ENCODE data around the gene CR2.
"Not testable (repeated sequence)": the region's sequence is repeated elsewhere in the genome, so short reads cannot be mapped to it uniquely, and the experiment has no call there.

Gene CR2

GRCh38 chr1:207516729-207517128 is 62.6 kb downstream of the CR2 start:
- no peak for DNase-seq

- no peak for DNase-seq
These were observed 64.6 kb downstream of the CR2 start for GRCh38 chr1:207518608-207519236.

- no peak for DNase-seq
These were observed 65.6 kb downstream of the CR2 start for GRCh38 chr1:207519505-207520399.

GRCh38 chr1:207520400-207521345 is 66.5 kb downstream of the CR2 start:
- DNase-seq = not testable (repeated sequence)

GRCh38 chr1:207525239-207525638 is 71.1 kb downstream of the CR2 start:
- not testable (repeated sequence) for DNase-seq

DNA sequence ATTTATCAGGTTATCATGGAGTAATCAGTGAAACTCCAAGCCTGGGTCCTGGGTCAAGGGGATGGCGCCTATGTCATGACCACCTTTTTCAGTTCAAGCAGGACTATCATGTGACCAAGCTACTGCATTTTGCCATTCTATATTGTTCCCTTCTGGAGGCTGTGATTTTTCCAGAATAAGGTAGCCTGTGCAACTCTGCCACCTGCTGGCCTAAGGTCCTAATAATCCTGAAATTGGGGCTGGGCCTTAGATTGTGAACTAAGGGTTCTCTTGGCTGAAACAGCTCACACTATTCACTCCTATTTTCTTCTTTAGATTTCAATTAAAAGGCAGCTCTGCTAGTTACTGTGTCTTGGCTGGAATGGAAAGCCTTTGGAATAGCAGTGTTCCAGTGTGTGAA is 74.3 kb downstream of the CR2 start:
- not testable (repeated sequence) for DNase-seq

DNA sequence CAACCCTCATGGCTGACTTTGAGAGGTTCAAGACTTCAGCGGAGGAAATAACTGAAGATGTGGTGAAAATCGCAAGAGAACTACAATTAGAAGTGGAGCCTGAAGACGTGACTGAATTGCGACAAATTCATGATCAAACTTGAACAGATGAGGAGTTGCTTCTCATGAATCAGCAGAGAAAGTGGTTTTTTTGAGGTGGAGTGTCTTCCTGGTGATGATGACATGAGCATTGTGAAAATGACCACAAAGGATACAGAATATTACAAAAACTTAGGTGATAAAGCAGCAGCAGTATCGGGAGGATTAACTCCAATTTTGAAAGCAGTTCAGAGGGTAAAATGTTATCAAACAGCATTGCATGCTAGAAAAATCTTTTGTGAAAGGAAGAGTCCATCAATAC is 82.1 kb downstream of the CR2 start:
- DNase-seq = not testable (repeated sequence)
